HG02943 (cell line): Measurements from ENCODE around the gene NR0B2.

ENCODE experiments used
- ATAC-seq: cut with Tn5 transposase; IDR thresholded peaks from one replicate; pipeline ENCODE4 v1.9.1; 2021; ENCODE audit warnings: mild to moderate bottlenecking, low read depth, moderate library complexity; ENCODE audit not compliant: unreplicated experiment

The NR0B2 gene

DNA sequence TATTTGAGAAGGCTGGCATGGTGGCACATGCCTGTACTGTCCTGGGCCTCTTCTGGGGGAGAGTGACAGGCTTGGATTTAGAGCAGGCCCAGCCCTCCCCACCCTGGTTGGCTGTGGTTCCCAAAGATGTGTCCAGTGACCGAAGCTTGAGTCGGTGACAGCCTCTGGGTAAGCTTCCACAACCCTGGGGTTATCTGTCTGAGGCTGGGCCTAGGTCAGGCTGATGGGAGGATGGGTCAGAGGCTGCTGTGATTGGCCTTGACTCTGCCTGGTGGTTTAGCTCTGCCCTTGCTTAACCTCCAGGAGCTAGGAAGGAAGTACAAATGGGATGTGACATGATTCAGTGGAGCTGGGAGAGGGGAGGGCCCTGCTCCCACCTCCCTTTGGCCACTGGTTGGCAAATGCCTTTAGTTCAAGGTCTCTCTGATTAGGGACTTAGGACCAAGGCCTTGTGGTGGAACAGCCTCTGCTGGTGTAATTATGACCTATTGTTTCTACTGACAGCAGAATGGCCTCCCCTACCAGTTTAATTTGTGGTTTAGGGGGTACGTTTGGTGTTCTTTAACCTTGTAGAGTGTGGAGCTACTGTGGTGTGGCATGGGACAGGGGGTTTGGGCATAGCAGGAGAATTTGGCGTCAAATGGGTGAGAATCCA, 24.4 kb upstream of the NR0B2 start:
- no peak for ATAC-seq

DNA sequence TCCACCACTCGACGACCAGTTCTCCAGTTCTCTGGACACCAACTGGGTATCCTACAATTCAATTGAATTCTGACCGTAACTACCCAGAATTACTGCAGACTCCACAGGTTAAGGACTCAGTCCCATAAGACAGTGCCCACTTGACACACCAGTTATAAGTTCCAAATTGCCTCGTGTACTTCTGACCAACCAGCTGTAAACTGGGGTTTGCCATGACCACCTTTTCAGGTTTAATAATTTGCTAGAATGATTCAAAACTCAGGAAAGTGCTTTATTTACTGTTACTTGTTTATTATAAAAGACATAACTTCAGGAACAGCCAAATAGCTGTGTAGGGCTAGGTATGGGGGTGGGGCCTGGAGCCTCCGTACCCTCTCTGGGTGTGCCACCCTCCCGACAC, 23.0 kb upstream of the NR0B2 start:
- no peak for ATAC-seq

DNA sequence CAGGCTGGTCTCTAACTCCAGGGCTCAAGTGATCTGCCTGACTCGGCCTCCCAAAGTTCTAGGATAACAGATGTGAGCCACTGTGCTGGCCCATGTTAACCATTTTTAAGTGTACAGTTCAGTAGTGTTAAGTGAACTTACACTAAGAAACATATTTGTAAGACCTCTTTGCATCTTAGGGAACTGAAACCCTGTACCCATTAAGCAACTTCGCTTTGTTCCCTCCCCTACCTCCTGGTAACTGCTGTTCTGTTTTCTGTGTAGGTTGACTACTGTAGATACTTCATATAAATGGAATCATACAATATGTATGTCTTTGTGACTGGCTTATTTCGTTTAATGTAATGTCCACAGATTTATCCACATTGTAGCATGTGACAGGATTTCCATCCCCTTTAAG, 18.8 kb upstream of the NR0B2 start:
- ATAC-seq, result no peak

DNA sequence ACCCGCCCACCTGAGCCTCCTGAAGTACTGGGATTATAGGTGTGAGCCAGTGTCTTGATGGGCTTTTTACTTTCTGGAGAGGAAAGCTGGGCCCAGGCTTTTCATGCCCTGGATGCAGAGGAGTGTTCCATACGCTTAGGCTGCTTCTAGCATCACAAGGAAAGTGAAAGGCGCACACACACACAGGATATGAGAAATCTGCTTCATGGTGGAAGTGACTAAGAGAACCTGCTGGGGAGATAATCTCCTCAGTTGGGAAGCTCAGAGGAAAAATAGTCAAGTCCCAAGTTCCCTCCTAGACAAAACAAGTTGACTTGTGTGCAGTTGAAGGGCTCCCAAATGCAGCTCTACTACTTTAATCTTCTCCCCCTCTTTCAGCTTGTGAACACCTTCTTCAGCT, 9.9 kb upstream of the NR0B2 start:
- ATAC-seq, result no peak

DNA sequence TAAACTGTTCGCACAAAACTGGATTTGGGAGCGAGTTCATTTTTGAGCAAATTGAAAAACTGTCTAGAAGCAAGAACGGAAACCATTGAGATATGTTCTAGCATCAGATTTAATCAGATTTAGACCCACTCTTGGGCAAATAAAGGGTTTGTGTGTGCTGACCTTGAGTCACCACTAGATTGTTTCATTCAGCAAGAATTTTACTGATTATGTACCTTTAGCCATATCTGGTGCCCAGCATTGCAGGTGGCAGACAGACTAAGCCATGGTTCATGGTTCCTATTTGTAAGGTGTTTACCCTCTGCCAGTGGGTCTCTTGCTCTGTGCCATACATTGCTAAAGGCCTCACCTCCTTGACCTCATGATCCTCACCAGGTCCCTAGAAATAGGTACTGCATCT, 9.1 kb upstream of the NR0B2 start:
- ATAC-seq, result no peak

DNA sequence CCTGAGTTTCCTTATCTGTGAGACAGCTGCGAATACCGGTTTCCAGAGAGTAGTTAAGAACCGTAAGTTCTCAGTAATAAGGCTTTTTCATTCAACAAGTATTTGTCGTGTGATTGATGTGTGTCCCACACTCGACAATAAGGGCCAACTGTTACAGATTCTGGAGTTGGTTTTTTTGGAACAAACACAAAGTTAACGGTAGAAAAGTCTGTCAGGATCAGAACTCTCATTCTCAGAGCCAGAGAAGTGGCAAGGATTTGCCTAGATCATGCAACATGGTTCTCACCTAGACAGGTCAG, 8.6 kb upstream of the NR0B2 start:
- no peak for ATAC-seq

DNA sequence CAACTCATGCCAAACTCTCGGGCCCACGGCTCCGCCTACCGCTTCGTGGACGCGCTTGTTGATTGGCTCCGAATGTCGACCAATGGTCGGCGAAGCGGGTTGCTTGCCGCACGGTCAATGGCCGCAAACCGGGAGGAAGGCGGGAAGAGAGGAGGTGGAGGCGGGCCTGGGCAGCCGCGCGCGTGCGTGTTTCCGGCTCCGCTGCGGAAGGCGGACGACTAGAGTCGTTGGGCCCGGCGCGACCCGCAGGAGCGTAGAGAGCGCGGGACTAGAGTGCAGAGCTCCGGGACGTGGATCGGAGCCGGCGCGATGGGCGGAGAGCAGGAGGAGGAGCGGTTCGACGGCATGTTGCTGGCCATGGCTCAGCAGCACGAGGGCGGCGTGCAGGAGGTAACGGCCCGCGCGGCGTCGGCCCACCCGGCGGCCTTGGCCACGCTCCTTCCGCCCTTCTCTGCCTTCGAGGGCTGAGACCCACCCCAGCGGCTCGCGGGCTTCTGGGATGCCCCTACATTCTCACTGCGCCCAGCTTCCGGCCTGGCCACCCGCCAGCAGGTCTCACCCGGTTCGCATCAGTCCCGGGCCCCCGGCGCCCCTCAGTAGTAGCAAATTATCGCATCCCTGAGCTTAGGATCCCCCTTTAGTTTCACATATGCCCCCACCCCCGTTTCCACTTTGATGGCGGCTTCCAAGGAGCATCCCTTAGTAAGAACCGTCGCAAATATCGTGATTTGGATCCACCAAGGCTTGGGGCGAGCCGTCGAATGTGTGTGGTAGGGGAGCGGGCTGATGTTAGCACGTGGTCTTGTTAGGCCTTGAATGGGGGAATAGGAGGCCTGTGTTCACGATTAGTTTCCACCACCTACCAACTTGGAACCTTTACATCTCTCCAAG, 8.0 kb upstream of the NR0B2 start, which contains the start of gene NUDC:
TSS of gene NUDC (plus strand) at position 204 of the 891 bp plus-strand sequence. CDS start at position 310, 106 bp downstream.
- ATAC-seq, result peak; percentile 88

DNA sequence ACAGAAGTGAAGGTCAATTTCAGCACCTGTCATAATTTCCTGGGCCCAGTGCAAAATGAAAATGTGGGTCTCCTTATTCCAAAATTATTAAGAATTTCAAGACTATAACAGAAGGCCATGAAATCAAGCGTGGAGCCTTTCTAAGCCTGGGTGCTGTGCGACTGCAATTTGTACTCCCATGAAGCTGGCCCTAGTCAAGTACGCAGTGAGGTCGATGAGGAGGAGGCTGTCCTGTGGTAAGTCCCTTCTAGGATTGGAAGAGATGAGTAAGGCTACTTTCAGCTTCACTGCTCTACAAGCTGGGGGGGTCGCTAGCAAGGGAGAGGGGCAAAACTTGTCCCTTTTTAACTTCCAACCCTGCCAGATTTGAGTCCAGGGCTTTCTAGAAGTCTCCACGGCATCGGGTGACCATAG, 7.4 kb upstream of the NR0B2 start:
- ATAC-seq, result no peak

DNA sequence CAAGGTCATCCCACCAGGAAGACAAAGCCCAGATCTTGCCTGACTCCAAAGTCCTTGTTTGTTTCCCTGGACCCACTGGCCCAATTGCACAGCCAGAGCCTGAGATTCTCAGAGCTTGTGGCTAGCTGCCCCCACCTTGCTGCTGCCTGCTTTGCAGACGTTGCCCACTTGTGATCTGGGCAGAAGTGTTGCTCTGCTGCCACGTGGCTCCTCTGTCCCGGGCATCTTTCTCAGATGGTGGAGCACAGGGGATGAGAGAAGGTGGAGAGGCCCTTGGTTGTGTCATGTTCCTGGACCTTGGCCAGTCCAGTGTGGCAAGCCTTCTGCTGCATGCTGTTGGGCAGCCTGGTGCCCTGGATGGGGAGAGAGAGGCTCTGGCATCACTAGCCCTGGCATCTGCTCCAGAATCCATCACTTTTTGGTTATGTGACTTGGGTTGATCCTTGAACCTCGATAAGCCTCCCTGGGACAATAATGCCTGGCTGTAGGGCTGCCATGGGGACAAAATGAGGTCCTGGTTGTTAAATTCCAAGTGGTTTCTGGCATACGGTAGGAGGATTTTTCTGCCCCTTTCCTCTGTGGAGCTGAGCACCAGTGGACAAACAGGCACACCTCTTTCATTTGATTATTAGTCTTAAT, 1.5 kb upstream of the NR0B2 start:
- ATAC-seq, result no peak

DNA sequence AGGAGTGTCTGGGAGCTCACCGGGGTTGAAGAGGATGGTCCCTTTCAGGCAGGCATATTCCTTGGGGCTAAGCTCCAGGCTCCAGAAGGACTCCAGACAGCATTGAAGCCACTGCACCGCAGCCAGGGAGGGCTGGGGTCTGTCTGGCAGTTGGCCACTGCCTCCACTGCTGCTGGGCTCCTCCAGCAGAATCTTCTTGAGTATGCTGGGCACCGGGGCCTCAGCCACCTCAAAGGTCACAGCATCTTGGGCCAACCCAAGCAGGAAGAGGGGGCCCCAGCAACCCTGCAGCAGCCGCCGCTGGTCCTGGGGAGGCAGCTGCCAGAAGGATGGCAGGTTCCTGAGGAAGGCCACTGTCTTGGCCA, 404 bp downstream of the NR0B2 start:
- no peak for ATAC-seq

DNA sequence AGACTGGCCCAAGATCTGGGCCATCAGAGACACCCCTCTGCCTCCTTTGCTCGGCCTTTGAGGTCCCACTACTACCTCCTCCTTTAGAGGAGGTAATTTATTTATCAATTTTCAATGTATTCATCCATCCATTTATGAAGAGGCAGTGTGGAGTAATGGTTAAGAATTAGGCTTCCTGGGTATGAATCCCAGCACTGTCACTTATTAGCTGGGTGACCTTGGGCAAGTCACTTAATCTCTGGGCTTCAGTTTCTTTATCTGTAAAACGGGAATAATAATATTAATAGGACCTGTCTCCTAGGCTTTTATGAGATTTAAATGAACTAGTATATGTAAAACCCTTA, 1.7 kb downstream of the NR0B2 start:
- no peak for ATAC-seq

DNA sequence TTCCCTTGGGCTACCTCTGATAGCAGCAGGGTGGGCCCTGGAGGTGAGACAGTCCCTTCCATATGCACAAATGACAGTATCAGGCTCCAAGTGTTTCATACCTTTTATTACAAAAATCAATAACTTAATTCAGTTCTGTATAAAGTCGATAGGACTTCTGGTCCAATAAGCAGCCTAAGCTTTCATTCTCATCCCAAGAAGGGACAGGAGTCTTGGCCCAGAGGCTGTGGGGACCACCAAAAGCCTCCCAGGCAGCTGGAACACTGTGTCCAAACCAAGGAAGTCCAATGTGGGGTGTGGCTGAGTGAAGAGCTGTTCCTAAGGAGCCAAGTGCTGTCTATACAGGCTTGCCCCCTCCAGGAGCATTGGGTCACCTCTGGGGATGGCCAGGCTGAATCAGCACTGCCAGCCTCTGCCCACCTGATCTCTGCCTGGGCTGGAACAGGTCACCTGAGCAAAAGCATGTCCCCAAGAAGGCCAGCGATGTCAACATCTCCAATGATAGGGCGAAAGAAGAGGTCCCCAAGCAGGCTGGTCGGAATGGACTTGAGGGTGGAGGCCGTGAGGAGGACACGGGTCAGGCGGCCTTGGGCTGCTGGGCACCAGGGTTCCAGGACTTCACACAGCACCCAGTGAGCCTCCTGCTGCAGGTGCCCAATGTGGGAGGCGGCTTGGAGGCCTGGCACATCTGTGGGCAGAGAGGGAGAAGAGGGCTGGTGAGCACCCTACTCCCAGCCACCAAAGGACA, 2.2 kb downstream of the NR0B2 start:
- no peak for ATAC-seq

DNA sequence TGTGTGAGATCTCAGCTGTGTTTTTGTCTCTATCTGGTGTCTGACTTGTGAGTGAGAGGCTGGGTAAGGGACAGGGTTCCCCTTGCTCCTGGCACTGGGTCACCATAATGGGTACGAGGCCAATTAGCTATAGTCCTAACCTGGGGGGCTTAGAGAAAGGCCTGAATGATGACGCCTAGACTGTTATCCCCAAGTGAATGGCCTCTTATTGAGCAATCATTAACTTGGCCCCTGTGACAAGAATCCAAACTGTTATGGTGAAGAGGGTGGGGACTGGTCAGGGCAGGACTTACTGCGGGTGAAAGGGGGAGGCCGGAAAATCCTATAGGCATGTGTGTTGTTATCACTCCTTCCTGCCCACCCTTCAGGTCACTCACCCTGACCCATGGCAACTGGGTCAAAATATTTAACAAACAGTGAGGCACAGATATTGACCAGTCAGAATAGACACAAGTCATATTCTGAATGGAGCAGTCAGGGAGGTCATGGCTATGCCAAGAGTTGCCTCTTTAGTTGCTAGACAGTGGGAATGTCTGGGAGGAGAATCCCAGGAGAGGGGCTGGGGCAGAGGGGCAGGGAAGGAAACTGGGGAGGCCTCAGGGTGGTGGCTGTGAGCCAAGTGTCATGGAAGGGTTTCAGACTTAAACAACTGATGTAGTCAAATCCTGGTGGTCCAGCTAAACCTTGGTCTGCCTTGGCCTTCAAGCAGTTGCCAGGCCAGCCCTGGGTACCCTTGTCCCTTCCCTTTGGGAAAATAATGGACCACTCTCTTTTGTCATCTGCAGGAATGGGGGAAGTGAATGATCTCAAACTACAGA, 3.2 kb downstream of the NR0B2 start:
- ATAC-seq, result no peak

DNA sequence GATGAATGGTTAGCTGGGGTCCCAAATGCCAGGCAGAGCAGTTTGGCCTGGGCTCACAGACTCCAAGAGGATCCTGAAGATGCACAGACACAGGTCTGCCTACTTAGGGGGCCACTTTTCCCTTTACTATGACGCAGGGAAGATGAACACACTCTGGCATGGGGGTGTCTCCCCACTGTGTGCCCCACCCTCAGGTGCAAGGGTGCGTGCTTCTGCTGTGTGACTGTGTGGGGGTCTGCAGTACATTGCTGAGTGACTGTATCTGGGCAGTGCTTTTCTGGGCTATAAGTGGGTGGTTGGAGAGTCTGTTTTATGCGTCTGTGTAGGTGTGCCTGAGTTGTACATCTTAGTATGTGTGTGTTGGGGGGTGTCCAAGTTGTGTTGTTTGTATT, 3.8 kb downstream of the NR0B2 start:
- ATAC-seq, result no peak

DNA sequence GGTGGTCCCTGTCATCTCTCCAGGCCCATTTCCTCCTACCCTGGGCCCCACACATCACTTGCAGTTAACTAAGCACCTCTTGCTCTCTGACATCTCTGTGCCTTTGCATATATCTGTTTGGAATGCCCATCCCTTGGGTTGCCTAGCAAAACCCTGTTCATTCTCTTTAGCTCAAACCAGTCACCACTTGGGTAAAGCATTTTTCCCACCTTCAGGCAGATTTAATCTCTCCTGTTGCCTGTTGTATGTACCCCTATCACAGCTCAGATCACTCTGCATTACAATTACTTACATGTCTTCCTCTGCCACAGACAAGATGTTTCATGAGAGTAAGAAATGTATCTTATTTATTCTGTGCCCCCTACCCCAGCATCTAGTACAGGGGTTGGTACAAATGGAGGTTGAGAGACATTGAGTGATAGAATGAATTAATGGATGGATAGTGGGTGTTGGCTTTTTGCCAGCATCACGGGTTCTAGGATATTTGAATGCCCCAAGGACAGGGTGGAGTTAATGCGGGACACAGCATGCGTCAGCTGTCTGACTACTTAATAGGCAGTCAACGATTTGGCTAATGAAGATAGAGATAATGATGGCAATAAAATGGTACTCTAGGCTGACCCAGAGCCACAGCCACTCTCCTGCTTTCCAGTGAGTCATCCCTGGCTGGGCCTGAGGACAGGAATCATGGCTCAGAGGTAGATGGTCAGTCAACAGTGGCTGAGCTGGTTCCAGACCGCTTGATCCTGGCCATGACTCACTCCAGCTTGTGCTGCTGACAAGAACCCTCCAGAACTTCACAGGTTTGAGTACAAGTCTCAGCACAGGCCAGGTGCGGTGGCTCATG, 6.5 kb downstream of the NR0B2 start:
- no peak for ATAC-seq

DNA sequence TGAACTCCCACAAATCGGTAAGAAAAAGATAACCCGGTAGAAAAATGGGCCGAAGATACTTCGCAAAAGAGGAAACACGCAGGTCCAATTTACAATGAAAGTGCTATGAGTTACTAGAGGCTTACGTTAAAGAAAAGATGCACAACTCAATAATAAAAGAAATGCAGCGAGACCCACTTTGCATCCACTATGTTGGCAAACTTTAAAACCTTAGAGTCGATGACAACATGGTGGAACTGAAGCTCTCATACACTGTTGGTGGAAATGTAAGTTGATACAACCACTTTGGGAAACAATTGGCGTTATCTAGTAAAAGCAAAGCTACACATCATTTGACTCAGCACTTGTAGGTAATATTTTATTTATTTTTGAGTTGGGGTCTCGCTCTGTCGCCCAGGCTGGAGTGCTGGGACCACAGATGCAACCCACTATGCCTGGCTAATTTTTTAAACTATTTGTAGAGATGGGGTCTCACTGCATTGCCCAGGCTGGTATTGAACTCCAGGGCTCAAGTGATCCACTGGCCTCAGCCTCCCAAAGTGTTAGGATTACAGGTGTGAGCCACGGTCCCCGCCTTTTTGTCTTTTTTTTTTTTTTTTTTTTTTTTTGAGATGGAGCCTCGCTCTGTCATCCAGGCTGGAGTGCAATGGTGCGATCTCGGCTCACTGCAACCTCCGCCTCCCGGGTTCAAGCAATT, 12.8 kb downstream of the NR0B2 start:
- ATAC-seq, result no peak

DNA sequence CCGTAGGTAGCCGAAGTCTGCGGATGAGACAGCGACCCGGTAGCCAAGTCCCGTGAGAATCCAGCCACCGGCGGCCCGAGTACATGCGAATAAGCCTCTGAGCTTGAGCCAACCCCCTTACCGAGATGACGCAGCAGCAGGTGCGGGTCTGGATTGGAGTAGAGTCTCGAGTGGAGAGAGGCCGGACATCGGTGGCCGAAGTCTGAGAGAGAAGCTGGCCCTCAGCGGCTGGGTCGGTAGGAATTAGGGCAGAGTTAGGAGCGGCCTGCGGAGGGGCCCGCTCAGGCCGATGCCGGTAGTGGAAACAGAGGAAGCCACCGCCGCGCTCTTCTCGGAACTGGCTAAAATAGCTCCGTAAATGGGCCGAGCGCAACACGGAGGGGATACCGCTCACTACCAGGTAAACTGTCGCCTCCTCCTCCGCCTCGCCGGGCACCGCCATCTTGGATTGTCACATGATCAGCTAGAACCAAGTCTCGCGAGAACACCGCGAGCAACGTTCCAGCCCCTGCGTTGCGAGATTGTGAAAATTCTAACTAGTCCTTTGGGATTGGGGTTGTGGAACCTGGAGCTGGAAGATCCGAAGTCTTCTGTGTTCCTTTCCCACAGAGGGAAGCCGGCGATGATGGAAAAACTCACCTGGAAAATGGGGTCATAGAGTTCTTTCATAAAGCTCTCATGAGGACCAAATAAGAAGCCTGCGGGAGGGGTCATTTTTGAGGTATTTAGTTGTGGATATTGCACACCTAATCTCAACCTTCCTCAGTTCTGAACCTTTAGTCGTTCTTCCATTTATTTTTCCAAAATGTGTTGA, 13.6 kb downstream of the NR0B2 start, which contains the start of gene GPATCH3:
TSS of gene GPATCH3 (minus strand) at position 467 of the 814 bp plus-strand sequence. CDS start at position 442, 25 bp downstream.
- no peak for ATAC-seq

DNA sequence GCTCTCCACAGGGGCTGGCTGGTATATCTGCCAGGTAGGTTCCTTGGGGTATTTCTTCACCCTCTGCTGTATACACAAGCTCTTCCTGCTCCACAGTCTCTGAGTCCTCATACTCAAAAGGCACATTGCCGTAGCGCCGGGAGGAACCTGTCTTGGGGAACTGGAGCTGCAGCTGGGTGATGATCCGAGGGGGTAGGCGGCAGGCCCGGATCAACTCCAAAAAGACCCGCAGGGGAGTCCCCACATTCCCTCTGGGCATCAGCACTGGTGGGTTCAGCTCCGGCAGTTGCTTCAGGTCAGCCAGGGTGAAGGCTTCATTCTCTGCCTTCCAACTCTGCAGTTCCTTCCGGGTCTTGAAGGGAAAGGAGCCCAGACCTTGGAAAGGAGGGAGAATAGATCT, 16.4 kb downstream of the NR0B2 start:
- ATAC-seq, result no peak
